Measurements from ENCODE around the gene C1QTNF5.

Gene C1QTNF5

GRCh38 chr11:119330237-119330636, 10.4 kb downstream of the C1QTNF5 start:
- no peak for TF ChIP-seq CTCF (IDR thresholded peaks at IDR 0.05; ENCODE audit: low read depth, low read length)
- DNase-seq (ENCODE audit: extremely low read depth, low read depth) = no peak

DNA sequence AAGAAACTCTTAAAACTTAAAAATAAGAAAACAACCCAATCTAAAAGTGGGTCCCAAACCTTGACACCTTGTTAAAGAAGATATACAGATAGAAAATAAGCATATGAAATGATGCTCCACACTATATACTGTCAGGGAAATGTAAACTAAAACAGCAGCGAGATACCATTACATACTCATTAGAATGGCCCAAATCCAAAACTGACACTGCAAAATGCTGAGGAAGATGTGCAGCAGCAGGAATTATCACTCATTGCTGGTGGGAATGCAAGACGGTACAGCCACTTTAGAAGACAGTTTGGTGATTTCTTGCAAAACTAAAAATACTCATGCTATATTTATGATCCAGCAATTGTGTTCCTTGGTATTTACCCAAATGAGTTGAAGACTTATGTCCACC, 11.4 kb downstream of the C1QTNF5 start:
- no peak for DNase-seq (ENCODE audit: extremely low read depth, low read depth)
- TF ChIP-seq CTCF (IDR thresholded peaks at IDR 0.05; ENCODE audit: low read depth, low read length) = no peak

DNA sequence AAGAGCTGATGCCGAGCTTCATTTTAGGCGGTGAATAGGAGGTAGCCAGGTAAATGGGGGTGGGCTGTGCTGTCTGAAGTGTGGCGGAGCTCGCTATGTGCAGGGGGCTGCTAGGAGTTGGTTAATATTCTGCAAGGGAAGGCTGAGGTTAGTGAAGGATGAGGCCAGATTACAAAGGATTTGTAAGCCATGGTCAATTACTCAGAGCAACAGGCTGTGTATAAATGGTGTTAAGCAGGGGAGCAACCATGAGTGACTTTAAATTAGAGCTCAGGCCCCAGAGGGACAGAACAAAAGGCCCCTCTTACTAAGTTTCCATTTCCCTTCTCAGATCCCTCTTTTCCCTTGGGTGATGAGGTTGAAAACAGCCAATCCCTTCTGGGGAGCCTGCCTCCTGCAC, 16.5 kb downstream of the C1QTNF5 start:
- no peak for TF ChIP-seq CTCF (IDR thresholded peaks at IDR 0.05; ENCODE audit: low read depth, low read length)
- no peak for DNase-seq (ENCODE audit: extremely low read depth, low read depth)

GRCh38 chr11:119323532-119324033, 17.1 kb downstream of the C1QTNF5 start:
- peak; percentile 73 for TF ChIP-seq CTCF (IDR thresholded peaks at IDR 0.05; ENCODE audit: low read depth, low read length)
- DNase-seq (ENCODE audit: extremely low read depth, low read depth) = no peak

- DNase-seq (ENCODE audit: extremely low read depth, low read depth) = no peak
- TF ChIP-seq CTCF (IDR thresholded peaks at IDR 0.05; ENCODE audit: low read depth, low read length) = no peak
Observed at GRCh38 chr11:119322921-119323531, 17.7 kb downstream of the C1QTNF5 start.

DNA sequence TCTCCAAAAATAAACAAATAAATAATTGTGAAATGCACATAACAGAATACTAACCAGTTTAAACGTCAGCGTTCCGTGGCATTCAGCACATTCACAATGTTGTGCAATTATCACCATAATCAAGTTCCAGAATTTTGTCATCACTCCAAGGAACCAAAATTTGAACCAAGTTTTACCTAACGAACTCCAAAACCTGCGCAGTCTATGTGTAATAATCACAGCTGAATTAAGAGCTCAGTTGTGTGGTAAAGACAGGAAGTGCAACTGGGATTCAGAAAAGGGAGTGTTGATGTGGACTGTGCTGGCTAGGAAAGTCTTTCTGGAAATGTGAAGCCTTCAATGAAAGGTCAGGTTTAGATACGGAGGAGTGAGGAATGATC, 18.3 kb downstream of the C1QTNF5 start:
- no peak for TF ChIP-seq CTCF (IDR thresholded peaks at IDR 0.05; ENCODE audit: low read depth, low read length)
- no peak for DNase-seq (ENCODE audit: extremely low read depth, low read depth)

DNA sequence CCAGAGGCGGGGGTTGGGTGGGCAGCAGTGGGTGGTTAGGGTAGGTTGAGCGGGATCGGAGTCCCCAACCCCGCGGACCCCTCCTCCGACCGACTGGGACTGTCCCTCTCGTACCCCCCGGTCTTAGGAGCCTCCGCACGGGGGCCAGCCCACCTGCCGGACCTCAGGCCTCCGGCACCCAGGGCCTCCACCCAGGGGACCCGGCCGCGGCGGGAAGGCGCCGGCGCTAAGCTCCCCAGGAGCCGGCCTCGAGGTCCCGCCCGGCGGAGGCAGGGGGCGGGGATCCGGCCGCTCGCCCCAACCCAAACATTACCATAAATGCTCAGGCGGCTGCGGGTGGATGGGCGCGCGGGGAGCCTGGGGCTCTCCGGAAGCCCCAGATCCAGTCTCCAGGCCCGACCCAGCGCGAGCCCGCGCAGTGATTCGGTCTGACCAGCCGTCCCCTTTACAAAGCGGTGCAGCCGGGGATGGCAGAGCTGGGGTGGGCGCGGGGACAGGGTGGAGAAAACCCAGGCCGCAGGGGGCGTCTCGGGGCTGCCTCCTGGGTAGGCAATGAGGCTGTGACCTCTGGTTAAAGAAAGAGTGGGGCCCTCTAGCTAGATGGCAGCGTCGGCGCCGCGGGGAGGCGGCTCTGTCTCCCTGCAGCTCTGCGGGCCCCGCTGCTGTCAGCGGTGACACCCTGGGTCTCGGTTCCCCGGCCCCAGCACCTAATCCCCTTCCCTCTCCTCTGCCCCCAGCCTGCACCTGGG, 19.7 kb downstream of the C1QTNF5 start:
- no peak; the same call in 1 of the 2 replicates for TF ChIP-seq CTCF (IDR thresholded peaks at IDR 0.05; ENCODE audit: low read depth, low read length)
- DNase-seq (ENCODE audit: extremely low read depth, low read depth) = no peak

Data from AG09319 (cell line).